Choroid plexus epithelial cell (primary cell): ENCODE results near the gene KCNAB1.

Experiments used
- DNase-seq: peaks from one replicate; pipeline ENCODE4 v3.0.0-alpha.2; 2010; ENCODE audit warnings: low read depth
- H3K4me3 ChIP-seq: 2 replicates; pipeline ENCODE4 v1.5.1; 2011; ENCODE audit warnings: low read depth, mild to moderate bottlenecking, control low read depth, low read length, moderate library complexity
- CTCF ChIP-seq: conservative IDR thresholded peaks from 2 replicates; pipeline ENCODE4 v1.5.1; 2011; ENCODE audit warnings: low read depth, mild to moderate bottlenecking, control low read depth, inconsistent platforms, low read length, moderate library complexity

Gene KCNAB1

DNA sequence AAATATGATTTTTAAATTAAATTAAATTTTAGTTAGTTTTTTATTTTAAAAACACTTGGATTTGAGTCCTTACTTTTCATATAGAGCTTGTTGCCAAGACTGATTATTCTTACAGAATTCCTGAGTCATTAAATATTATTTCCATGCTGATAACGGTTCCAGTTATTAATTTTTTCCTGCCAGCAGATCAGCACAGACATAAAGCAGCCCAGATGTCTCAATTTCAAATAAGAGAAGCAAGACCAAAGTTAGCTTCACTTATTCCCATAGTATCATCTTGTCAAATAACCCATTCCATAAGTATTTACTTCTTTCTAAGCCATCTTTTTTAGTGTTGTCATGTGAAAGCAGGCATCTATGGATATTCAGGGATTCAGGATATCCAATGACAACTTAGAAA is 359.2 kb downstream of the KCNAB1 start:
- TF ChIP-seq CTCF, result no peak
- H3K4me3 ChIP-seq, result no peak overlapping the region
- DNase-seq, result no peak

DNA sequence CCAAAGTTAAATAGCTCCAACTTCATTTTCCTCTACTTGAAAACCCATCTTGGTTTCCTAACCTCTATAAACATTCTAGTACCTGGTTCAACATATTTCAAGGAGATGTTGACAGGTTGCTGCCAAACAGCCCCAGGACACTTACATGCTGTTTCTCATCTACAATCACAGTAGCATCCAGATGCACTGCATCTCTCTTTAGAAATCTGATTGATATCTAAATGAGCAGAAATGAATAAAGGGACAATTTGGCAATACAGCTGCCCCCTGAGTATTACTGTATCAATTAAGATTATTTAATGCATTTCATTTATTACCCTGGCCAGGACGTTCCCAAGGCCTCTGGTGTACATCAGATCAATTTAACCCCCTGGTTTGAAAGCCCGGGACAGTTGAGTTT is 360.6 kb downstream of the KCNAB1 start:
- no peak for DNase-seq
- no peak for TF ChIP-seq CTCF
- H3K4me3 ChIP-seq, result no peak overlapping the region

- DNase-seq, result no peak
- no peak for TF ChIP-seq CTCF
- H3K4me3 ChIP-seq, result no peak overlapping the region
Observed at GRCh38 chr3:156483002-156483401, 362.6 kb downstream of the KCNAB1 start.

GRCh38 chr3:156483426-156483825 is 363.0 kb downstream of the KCNAB1 start:
- DNase-seq, result peak; percentile 90
- H3K4me3 ChIP-seq, result no peak overlapping the region
- no peak for TF ChIP-seq CTCF

DNA sequence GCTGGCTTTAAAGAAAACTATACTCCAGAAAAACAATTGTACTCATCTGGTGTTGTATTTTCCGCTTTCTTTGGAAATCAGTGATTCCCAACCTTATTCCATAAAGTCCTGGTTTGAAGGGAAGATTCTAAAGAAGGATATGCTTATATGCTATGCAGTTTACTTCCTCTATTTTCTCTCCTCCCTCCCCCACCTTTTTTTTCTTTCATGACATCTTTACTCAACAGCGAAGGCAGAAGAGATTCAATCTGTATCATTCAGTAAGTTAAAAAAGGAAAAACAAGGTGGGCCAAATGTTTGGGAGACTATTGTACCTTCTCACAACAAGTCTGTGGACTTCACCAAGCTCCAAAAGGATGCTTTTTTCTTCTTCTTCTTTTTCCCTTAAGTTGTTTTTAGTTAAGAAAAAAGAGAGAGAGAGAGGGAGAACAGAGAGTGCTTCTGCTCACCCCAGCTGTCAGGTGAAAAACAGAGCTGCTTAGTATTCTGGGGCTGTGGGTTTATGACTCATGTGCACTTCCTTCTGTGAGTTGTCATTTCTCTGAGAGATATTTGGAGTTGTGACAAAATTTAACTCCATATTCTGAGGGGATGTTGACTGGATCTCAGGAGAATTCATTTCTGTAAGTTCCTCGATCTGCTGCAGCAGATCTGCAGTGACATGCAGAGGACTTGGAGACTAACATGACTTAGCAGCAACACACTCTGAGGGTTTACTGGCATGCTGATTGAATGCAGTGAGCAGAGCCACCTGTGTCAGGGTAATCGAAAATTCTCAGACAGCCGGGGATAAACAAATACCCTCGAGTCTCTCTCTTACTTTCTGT is 363.8 kb downstream of the KCNAB1 start:
- no peak overlapping the region for H3K4me3 ChIP-seq
- no peak for TF ChIP-seq CTCF
- peak; percentile 72 for DNase-seq

- TF ChIP-seq CTCF, result no peak
- no peak for DNase-seq
- H3K4me3 ChIP-seq, result no peak overlapping the region
Observed at GRCh38 chr3:156488767-156489166, 368.4 kb downstream of the KCNAB1 start.

GRCh38 chr3:156489462-156489911 is 369.1 kb downstream of the KCNAB1 start:
- H3K4me3 ChIP-seq, result no peak overlapping the region
- DNase-seq, result no peak
- no peak for TF ChIP-seq CTCF
